Measurements from ENCODE around the gene RNU1-3. TPM values are rescaled to one million over a fixed set of nuclear protein-coding genes. Genes with fewer than 3 reads are reported as not detected.

Gene RNU1-3
- total and polyA plus RNA-seq, 9 of the 15 experiments (the other 6 are each of a cell fraction or from before 2014, with no cell fraction given) = under 0.01 to 32,823 (median 2,538) TPM; not detected in 4

DNA sequence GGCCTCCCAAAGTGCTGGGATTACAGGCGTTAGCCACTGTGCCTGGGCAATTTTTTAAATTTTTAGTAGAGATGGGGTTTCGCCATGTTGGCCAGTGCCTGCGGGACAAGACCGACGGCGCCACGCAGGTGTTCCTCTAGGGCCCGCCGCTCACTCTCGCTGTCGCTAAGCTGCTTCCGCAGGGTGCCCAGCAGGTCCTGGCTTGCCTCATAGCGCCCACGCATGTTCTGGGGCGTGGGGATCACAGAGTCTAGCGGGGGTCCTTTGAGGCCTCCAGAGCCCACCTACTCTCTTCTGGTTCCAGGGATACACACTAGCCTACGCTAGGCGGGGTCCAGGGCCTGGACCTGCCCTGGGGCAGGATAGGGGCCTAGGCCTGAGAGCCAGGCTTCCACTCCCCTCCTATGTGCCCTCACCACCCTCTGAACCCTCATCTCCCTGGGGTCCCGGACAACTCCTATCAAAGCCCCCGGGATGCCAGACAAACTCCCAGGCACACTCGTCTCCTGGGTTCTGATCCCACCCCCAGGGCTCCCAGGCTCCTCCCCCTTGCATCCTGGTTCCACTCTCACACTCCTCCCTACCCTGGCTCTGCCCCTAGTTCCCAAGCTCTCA is 36.7 kb downstream of the RNU1-3 start (continued):
- TF ChIP-seq, protein P1, sequence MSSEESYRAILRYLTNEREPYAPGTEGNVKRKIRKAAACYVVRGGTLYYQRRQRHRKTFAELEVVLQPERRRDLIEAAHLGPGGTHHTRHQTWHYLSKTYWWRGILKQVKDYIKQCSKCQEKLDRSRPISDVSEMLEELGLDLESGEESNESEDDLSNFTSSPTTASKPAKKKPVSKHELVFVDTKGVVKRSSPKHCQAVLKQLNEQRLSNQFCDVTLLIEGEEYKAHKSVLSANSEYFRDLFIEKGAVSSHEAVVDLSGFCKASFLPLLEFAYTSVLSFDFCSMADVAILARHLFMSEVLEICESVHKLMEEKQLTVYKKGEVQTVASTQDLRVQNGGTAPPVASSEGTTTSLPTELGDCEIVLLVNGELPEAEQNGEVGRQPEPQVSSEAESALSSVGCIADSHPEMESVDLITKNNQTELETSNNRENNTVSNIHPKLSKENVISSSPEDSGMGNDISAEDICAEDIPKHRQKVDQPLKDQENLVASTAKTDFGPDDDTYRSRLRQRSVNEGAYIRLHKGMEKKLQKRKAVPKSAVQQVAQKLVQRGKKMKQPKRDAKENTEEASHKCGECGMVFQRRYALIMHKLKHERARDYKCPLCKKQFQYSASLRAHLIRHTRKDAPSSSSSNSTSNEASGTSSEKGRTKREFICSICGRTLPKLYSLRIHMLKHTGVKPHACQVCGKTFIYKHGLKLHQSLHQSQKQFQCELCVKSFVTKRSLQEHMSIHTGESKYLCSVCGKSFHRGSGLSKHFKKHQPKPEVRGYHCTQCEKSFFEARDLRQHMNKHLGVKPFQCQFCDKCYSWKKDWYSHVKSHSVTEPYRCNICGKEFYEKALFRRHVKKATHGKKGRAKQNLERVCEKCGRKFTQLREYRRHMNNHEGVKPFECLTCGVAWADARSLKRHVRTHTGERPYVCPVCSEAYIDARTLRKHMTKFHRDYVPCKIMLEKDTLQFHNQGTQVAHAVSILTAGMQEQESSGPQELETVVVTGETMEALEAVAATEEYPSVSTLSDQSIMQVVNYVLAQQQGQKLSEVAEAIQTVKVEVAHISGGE (CRISPR knock-in tag; IDR thresholded peaks at IDR 0.05) = 0 out of 6 replicates have a peak, but pooled peaks of 1 of the 3 experiments have one; percentile 6
- TF ChIP-seq RBFOX2 (IDR thresholded peaks at IDR 0.05; ENCODE audit: low read depth, low read length) = peak; percentile 49
- peak; percentile 4; the same call in 1 of the 2 replicates for TF ChIP-seq RB1 (IDR thresholded peaks at IDR 0.05; ENCODE audit: low read depth)
- TF ChIP-seq POLR2G (IDR thresholded peaks at IDR 0.05; ENCODE audit: low read depth, low read length) = peak; percentile 71
